ENCODE results near the gene PPP1R3E. TPM values are rescaled to one million over a fixed set of nuclear protein-coding genes. Genes with fewer than 3 reads are reported as not detected.
"Not testable (repeated sequence)": the region's sequence is repeated elsewhere in the genome, so short reads cannot be mapped to it uniquely, and the experiment has no call there.

PPP1R3E gene
- total RNA-seq, 1 donor from 2014 or later: 19.2 TPM

- H3K27ac Mint-ChIP-seq (ENCODE audit: unreplicated experiment): no peak overlapping the region
- H3K4me1 Mint-ChIP-seq (ENCODE audit: unreplicated experiment): no peaks in the 10 kb centered on the region
- H3K36me3 Mint-ChIP-seq (ENCODE audit: unreplicated experiment): no peaks in the 10 kb centered on the region
- no peak for TF ChIP-seq CTCF (IDR thresholded peaks at IDR 0.05)
- H3K9me3 Mint-ChIP-seq (ENCODE audit: unreplicated experiment): peaks cover 22% of the 10 kb centered on the region
- no peak overlapping the region for H3K4me3 Mint-ChIP-seq (ENCODE audit: unreplicated experiment)
- DNase-seq (ENCODE audit: extremely low spot score, unreplicated experiment): no peak
- peaks cover 33% of the 10 kb centered on the region for H3K27me3 Mint-ChIP-seq (ENCODE audit: unreplicated experiment)
Measured at GRCh38 chr14:23339506-23340268, 37.0 kb upstream of the PPP1R3E start.

GRCh38 chr14:23335623-23336022 is 33.0 kb upstream of the PPP1R3E start:
- H3K9me3 Mint-ChIP-seq (ENCODE audit: unreplicated experiment): peaks cover 21% of the 10 kb centered on the region
- DNase-seq (ENCODE audit: extremely low spot score, unreplicated experiment): peak; percentile 32
- H3K36me3 Mint-ChIP-seq (ENCODE audit: unreplicated experiment): no peaks in the 10 kb centered on the region
- peaks cover 34% of the 10 kb centered on the region for H3K27me3 Mint-ChIP-seq (ENCODE audit: unreplicated experiment)
- TF ChIP-seq CTCF (IDR thresholded peaks at IDR 0.05): no peak
- H3K27ac Mint-ChIP-seq (ENCODE audit: unreplicated experiment): no peak overlapping the region
- H3K4me3 Mint-ChIP-seq (ENCODE audit: unreplicated experiment): no peak overlapping the region
- H3K4me1 Mint-ChIP-seq (ENCODE audit: unreplicated experiment): no peaks in the 10 kb centered on the region

GRCh38 chr14:23327947-23328744 is 25.5 kb upstream of the PPP1R3E start:
- Mint-ChIP-seq H3K27me3 (ENCODE audit: unreplicated experiment) (no peaks in the 10 kb centered on the region), H3K9me3 (ENCODE audit: unreplicated experiment) (no peaks in the 10 kb centered on the region), H3K4me1 (ENCODE audit: unreplicated experiment) (peaks cover 5% of the 10 kb centered on the region), H3K4me3 (ENCODE audit: unreplicated experiment) (no peak overlapping the region), H3K36me3 (ENCODE audit: unreplicated experiment) (peaks cover 25% of the 10 kb centered on the region), H3K27ac (ENCODE audit: unreplicated experiment) (no peak overlapping the region)
- peak; percentile 81 for DNase-seq (ENCODE audit: extremely low spot score, unreplicated experiment)
- TF ChIP-seq CTCF (IDR thresholded peaks at IDR 0.05): peak; percentile 86

GRCh38 chr14:23326491-23327332 is 24.1 kb upstream of the PPP1R3E start:
- H3K9me3 Mint-ChIP-seq (ENCODE audit: unreplicated experiment): no peaks in the 10 kb centered on the region
- H3K27ac Mint-ChIP-seq (ENCODE audit: unreplicated experiment): no peak overlapping the region
- peak; percentile 38 for DNase-seq (ENCODE audit: extremely low spot score, unreplicated experiment)
- TF ChIP-seq CTCF (IDR thresholded peaks at IDR 0.05): no peak
- H3K36me3 Mint-ChIP-seq (ENCODE audit: unreplicated experiment): peaks cover 30% of the 10 kb centered on the region
- no peaks in the 10 kb centered on the region for H3K27me3 Mint-ChIP-seq (ENCODE audit: unreplicated experiment)
- H3K4me1 Mint-ChIP-seq (ENCODE audit: unreplicated experiment): peaks cover 16% of the 10 kb centered on the region
- H3K4me3 Mint-ChIP-seq (ENCODE audit: unreplicated experiment): no peak overlapping the region

GRCh38 chr14:23325746-23326145 is 23.1 kb upstream of the PPP1R3E start:
- not testable (repeated sequence) for H3K9me3 Mint-ChIP-seq (ENCODE audit: unreplicated experiment); DNase-seq (ENCODE audit: extremely low spot score, unreplicated experiment); H3K4me3 Mint-ChIP-seq (ENCODE audit: unreplicated experiment); H3K27me3 Mint-ChIP-seq (ENCODE audit: unreplicated experiment); H3K27ac Mint-ChIP-seq (ENCODE audit: unreplicated experiment)
- Mint-ChIP-seq H3K4me1 (ENCODE audit: unreplicated experiment) (peaks cover 18% of the 10 kb centered on the region), H3K36me3 (ENCODE audit: unreplicated experiment) (peaks cover 30% of the 10 kb centered on the region)

Measured in osteocyte (in vitro differentiated cells).